HEK293 (cell line): ENCODE measurements around the gene ERLEC1.
"Not testable (repeated sequence)": the region's sequence is repeated elsewhere in the genome, so short reads cannot be mapped to it uniquely, and the experiment has no call there.

Experiments
- CTCF ChIP-seq: fragments of 450-650 bp; formaldehyde crosslinking; IDR thresholded peaks from 2 replicates; pipeline ENCODE4 v1.5.1; 2016; ENCODE audit warnings: missing biosample characterization, missing genetic modification characterization
- ELK4 ChIP-seq: IDR thresholded peaks from 2 replicates; pipeline ENCODE4 v1.6.1; 2011; ENCODE audit warnings: mild to moderate bottlenecking, low read depth, low read length, borderline replicate concordance
- INSM2 ChIP-seq: fragments of 450-650 bp; formaldehyde crosslinking; IDR thresholded peaks from 2 replicates; pipeline ENCODE4 v1.5.1; 2016; ENCODE audit warnings: missing biosample characterization, missing genetic modification characterization
- TRIM28 ChIP-seq: IDR thresholded peaks from 2 replicates; pipeline ENCODE4 v1.6.1; 2011; ENCODE audit warnings: low read length, control low read depth, borderline replicate concordance
- ZNF121 ChIP-seq: fragments of 450-650 bp; formaldehyde crosslinking; IDR thresholded peaks from 2 replicates; pipeline ENCODE4 v1.5.1; 2016; ENCODE audit warnings: missing biosample characterization, missing genetic modification characterization
- ZNF133 ChIP-seq: fragments of 450-650 bp; formaldehyde crosslinking; IDR thresholded peaks from 2 replicates; pipeline ENCODE4 v1.5.1; 2016; ENCODE audit warnings: missing biosample characterization, missing genetic modification characterization
- ZNF311 ChIP-seq: fragments of 450-650 bp; formaldehyde crosslinking; IDR thresholded peaks from 2 replicates; pipeline ENCODE4 v1.5.1; 2017; ENCODE audit warnings: missing biosample characterization, missing genetic modification characterization, borderline replicate concordance
- ZNF324 ChIP-seq: fragments of 450-650 bp; formaldehyde crosslinking; IDR thresholded peaks from 2 replicates; pipeline ENCODE4 v1.5.1; 2016; ENCODE audit warnings: missing biosample characterization, missing genetic modification characterization
- ZNF423 ChIP-seq: fragments of 450-650 bp; formaldehyde crosslinking; IDR thresholded peaks from 2 replicates; pipeline ENCODE4 v1.5.1; 2016; ENCODE audit warnings: missing biosample characterization, missing genetic modification characterization
- ZNF48 ChIP-seq: fragments of 450-650 bp; formaldehyde crosslinking; IDR thresholded peaks from 2 replicates; pipeline ENCODE4 v1.5.1; 2016; ENCODE audit warnings: missing biosample characterization, missing genetic modification characterization
- ZNF501 ChIP-seq: fragments of 450-650 bp; formaldehyde crosslinking; IDR thresholded peaks from 2 replicates; pipeline ENCODE4 v1.5.1; 2016; ENCODE audit warnings: missing biosample characterization, missing genetic modification characterization

GRCh38 chr2:53757206-53757605, 29.6 kb upstream of the ERLEC1 start:
- not testable (repeated sequence) for TF ChIP-seq ZNF501 (tag by site-specific recombination); CTCF; INSM2 (tag by site-specific recombination); ZNF311; TRIM28; ELK4; ZNF423; ZNF121 (tag by site-specific recombination); ZNF133 (tag by site-specific recombination); ZNF48 (tag by site-specific recombination); ZNF324 (tag by site-specific recombination)
